GM04504 (cell line): ENCODE results near the gene CHML.

Experiments used
- DNase-seq: peaks from one replicate; pipeline ENCODE4 v3.0.0-alpha.2; 2012; ENCODE audit warnings: low read depth

CHML gene

DNA sequence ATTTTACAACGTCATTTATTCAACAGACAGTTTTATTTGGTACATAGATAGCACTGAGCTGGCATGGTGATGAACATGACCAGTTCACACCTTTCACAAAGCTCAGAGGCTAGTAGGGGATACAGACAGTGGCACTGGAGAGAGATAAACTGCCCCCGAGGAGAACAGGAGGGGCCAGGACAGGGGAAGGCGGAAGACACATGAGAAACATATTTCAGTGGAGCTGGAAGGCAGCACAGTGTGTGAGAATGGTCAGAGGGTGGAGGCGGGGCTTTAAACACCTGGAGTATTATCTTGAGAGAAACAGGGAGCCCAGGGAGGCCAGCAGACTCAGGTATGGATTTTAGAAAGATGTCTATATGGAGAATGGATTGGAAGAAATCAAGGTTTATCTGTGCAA is 49.5 kb downstream of the CHML start:
- DNase-seq, result no peak
